Measurements from ENCODE around the gene LCN10.

Gene LCN10

DNA sequence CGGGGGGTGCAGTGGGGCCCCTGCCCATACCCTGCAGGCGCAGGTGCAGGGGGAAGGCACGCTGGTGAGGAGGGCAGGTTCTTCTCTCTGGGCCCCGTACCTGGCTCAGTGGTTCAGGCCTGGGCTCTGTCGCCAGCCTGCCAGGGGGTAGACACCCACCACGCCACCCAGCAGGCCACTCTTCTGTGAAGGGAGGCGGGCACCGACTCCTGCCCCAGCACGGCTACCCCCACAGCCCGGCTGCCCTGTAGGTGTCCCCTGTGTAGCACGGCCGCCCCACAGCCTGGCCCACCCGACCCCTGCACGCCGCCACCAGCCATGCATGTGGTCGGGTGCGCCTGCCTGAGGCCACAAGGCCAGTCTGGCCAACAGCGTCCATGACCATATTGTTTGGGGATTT, 3.9 kb upstream of the LCN10 start:
- TF ChIP-seq CTCF (IDR thresholded peaks at IDR 0.05; ENCODE audit: low read depth, low read length, missing control alignments) = no peak
- no peak overlapping the region for H3K4me3 ChIP-seq (ENCODE audit: low read depth, low read length)
- no peak for DNase-seq (ENCODE audit: low read depth)

- TF ChIP-seq CTCF (IDR thresholded peaks at IDR 0.05; ENCODE audit: low read depth, low read length, missing control alignments) = no peak
- H3K4me3 ChIP-seq (ENCODE audit: low read depth, low read length) = no peak overlapping the region
Observed at GRCh38 chr9:136746155-136746490, 3.4 kb upstream of the LCN10 start.

DNA sequence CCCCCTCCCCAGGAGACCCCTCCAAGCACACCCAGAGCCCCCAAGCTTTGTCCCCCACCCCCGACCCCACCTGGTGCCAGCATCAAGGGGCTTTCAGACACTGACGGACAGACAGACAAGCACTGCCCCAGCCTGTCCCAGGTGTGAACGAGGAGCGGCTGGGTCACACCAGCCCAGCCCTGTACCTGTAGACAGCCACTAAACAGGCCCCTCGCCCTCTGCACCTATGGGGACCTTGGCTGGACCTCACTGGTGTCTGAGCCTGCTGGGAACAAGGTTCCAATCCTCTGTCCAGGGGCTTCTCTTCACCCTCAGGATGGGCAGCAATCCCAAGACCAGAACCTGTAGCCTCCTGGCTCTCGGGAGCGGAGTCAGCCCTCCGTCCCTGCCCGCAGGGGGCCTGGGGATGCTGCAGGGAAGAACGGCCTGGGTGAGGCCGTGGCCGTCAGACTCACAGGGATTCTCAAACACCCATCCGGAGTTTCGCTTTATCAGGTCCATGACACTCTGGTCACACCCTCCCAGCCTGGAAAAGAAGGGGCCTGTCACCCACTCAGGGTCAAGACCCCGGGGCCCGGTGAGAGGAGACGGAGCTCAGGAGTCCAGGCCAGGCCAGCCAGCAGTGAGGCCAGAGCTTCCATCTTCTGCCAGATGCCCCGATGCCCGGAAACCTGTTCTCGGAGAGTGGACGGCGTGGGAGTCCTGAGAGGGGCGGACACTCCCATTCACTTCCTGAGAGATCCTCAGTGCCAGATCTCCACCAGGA, 2.8 kb upstream of the LCN10 start:
- H3K4me3 ChIP-seq (ENCODE audit: low read depth, low read length) = no peak overlapping the region
- no peak for DNase-seq (ENCODE audit: low read depth)
- no peak for TF ChIP-seq CTCF (IDR thresholded peaks at IDR 0.05; ENCODE audit: low read depth, low read length, missing control alignments)

More at GRCh38 chr9:136746155-136746490, 3.4 kb upstream of the LCN10 start:
- no peak for DNase-seq (ENCODE audit: low read depth)

GRCh38 chr9:136744773-136745172, 2.0 kb upstream of the LCN10 start:
- TF ChIP-seq CTCF (IDR thresholded peaks at IDR 0.05; ENCODE audit: low read depth, low read length, missing control alignments) = no peak
- H3K4me3 ChIP-seq (ENCODE audit: low read depth, low read length) = no peak overlapping the region
- no peak for DNase-seq (ENCODE audit: low read depth)

DNA sequence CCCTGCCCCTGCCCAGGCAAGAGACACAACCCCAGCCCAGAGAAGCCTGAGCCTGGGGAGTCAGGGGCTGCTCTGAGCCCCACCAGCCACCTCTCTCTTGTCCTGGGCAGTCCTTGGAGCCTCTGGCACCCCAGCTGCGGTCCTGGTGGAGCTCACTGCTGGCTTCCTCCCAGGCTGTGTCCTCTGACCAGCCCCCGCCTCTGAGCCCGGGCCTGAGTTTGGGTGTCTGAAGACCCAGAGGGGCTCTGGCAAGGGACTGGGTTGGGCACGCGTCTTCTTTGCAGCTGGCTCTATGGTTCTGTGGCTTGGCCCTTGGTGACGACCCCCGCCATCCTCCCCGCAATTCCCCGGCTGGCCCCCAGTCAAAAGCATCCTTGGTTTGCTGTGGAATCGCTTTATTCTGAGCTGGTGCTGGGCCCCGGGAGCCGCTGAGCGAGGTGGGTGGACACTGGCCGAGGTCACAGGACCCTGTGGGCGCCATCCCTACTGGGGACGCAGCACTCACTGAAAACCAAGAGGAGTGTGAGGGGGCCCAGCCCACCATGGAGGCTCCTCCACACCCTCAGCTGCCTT, 985 bp upstream of the LCN10 start:
- DNase-seq (ENCODE audit: low read depth) = no peak
- no peak for TF ChIP-seq CTCF (IDR thresholded peaks at IDR 0.05; ENCODE audit: low read depth, low read length, missing control alignments)
- H3K4me3 ChIP-seq (ENCODE audit: low read depth, low read length) = no peak overlapping the region

DNA sequence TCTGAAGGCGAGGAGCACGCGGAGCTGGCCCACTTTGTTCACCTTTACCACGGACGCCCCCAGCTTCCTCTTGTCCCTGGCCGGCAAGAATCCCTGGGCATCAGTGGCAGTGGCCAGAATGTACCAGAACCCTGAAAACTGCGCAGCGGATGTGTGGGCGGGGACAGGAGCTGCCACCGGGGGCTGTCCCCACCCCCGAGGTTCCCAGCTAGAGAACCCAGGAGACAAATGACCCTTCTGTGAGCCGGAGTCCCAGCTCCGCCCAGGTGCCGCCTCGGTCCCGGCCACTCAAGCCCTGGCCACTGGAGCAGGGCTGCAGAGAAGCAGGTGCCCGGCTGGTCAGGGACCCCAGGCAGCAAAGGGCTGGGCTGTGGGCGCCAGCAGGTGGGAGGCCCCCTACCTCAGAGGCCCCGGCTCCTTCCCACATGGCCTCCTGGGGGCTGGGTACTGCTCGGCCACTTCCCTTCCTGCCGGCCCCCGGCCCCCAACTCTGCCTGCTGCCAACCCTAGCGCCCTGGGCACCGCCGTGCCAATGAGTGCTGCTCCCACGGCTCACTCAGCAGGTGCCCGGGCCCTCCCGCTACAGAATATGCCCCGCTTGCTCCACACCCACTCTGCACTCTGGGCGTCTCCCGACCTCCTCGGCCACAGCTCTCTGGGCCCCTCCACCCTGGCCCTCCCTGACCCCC, 713 bp downstream of the LCN10 start:
- H3K4me3 ChIP-seq (ENCODE audit: low read depth, low read length) = no peak overlapping the region
- TF ChIP-seq CTCF (IDR thresholded peaks at IDR 0.05; ENCODE audit: low read depth, low read length, missing control alignments) = no peak

More for the DNA sequence above, 713 bp downstream of the LCN10 start:
- DNase-seq (ENCODE audit: low read depth) = no peak
